AG09309 (cell line): Measurements from ENCODE around the gene IL17B.

Source experiments
- DNase-seq: peaks from one replicate; pipeline ENCODE4 v3.0.0-alpha.2; 2010; ENCODE audit warnings: low read depth
- H3K4me3 ChIP-seq: 2 replicates; pipeline ENCODE4 v1.5.1; 2011; ENCODE audit warnings: mild to moderate bottlenecking, low read depth, low read length, moderate library complexity; ENCODE audit not compliant: control insufficient read depth
- TF ChIP-seq, protein P1 (sequence below): IDR thresholded peaks from 2 replicates; pipeline ENCODE4 v1.5.1; 2011; ENCODE audit warnings: mild to moderate bottlenecking, low read depth, low read length, inconsistent platforms; ENCODE audit not compliant: insufficient read depth, control insufficient read depth; ENCODE audit errors: missing control alignments

The IL17B gene

DNA sequence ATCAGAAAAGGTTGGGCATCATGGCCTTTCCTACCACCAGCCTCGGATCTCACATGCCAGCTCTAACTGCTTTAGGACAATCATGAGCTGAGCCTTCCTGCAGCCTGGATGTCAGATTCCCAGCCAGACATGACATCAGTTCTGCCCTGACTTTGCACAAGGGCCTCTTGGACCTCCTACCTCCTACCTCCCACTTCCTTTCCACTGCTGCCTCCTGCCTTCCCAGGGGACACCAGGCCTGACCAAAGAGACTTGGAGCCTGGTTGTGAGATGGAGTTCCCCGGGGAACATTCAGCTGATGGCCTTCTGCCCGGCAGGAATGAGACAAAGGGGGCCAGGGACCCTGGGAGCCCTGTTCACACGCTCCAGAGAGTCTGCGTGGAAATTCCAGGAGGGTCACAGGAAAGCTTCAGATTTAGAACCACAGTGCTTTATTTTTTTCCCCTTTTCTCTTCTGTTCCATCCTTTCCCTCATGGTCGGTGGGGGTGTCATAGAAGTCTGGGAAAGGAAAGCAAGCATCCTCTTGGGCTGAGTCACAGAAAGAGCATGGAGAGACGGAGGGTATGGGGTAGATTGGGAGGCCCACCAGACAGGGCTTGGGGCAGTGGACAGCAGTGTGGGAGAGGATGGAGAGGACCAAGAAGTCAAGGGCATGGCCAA is 35.4 kb upstream of the IL17B start:
- no peak overlapping the region for H3K4me3 ChIP-seq
- TF ChIP-seq, protein P1, sequence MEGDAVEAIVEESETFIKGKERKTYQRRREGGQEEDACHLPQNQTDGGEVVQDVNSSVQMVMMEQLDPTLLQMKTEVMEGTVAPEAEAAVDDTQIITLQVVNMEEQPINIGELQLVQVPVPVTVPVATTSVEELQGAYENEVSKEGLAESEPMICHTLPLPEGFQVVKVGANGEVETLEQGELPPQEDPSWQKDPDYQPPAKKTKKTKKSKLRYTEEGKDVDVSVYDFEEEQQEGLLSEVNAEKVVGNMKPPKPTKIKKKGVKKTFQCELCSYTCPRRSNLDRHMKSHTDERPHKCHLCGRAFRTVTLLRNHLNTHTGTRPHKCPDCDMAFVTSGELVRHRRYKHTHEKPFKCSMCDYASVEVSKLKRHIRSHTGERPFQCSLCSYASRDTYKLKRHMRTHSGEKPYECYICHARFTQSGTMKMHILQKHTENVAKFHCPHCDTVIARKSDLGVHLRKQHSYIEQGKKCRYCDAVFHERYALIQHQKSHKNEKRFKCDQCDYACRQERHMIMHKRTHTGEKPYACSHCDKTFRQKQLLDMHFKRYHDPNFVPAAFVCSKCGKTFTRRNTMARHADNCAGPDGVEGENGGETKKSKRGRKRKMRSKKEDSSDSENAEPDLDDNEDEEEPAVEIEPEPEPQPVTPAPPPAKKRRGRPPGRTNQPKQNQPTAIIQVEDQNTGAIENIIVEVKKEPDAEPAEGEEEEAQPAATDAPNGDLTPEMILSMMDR: no peak
- DNase-seq: no peak

GRCh38 chr5:149413477-149414210 is 34.6 kb upstream of the IL17B start:
- DNase-seq: no peak
- H3K4me3 ChIP-seq: no peak overlapping the region
- TF ChIP-seq, protein P1: no peak

GRCh38 chr5:149412783-149413476 is 33.8 kb upstream of the IL17B start:
- DNase-seq: no peak
- no peak overlapping the region for H3K4me3 ChIP-seq
- TF ChIP-seq, protein P1: no peak

- no peak for DNase-seq
- TF ChIP-seq, protein P1: no peak
- no peak overlapping the region for H3K4me3 ChIP-seq
Measured at GRCh38 chr5:149411738-149412519, 32.8 kb upstream of the IL17B start.

- DNase-seq: no peak
- peak overlapping the region; percentile 15; the same call in 1 of the 2 replicates for H3K4me3 ChIP-seq
- TF ChIP-seq, protein P1: no peak
Measured at GRCh38 chr5:149410721-149411432, 31.8 kb upstream of the IL17B start.
